Measurements from ENCODE around the gene FRMD4A. TPM values are rescaled to one million over a fixed set of nuclear protein-coding genes. Genes with fewer than 3 reads are reported as not detected.

The FRMD4A gene
- total RNA-seq, 4 donors from 2014 or later: 4.0 to 12.7 (median 5.6) TPM

DNA sequence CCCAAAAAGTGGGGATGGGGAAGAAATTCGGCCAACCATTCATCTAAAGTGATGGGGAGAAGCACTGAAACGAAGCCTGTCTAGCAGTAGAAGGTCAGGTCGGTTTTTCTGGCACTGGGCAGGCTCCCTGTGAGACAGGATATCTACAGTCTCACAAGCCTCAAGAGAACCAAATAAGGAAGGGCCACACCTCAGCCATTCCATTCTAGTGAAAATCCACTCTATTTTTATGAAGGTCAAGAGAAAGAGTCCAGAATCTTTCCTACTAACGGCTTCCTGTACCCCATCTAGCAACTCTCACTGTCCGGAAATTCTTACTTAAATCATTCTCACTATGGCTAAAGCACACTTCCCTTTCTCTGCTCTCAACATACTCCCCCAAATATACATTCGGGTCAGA, 476.9 kb downstream of the FRMD4A start:
- Histone ChIP-seq H3K27me3 (no peaks in the 10 kb centered on the region), H3K36me3 (no peaks in the 10 kb centered on the region), H3K4me3 (no peak overlapping the region), H3K27ac (peak overlapping the region in 2 of 4 donors; percentile 6 to 30), H3K4me1 (no peaks in the 10 kb centered on the region), H3K9me3 (no peaks in the 10 kb centered on the region)
- WGBS, 2 donors (ENCODE audit: low coverage in 1 of 2): 57 to 80% methylated on average over 3 to 6 of the region's 6 CpGs
- in situ Hi-C loops (cut with MboI; ENCODE audit: low pct_ligation_motif_present in 1 of 4, low pct_unique_long_range_greater_than_20kb in 1 of 4, low sequenced_read_pairs in 3 of 4): no loop called here
- intact Hi-C loops (cut with DNase I; ENCODE audit: low total_unique reads): no loop called here
- TF ChIP-seq, protein P1, sequence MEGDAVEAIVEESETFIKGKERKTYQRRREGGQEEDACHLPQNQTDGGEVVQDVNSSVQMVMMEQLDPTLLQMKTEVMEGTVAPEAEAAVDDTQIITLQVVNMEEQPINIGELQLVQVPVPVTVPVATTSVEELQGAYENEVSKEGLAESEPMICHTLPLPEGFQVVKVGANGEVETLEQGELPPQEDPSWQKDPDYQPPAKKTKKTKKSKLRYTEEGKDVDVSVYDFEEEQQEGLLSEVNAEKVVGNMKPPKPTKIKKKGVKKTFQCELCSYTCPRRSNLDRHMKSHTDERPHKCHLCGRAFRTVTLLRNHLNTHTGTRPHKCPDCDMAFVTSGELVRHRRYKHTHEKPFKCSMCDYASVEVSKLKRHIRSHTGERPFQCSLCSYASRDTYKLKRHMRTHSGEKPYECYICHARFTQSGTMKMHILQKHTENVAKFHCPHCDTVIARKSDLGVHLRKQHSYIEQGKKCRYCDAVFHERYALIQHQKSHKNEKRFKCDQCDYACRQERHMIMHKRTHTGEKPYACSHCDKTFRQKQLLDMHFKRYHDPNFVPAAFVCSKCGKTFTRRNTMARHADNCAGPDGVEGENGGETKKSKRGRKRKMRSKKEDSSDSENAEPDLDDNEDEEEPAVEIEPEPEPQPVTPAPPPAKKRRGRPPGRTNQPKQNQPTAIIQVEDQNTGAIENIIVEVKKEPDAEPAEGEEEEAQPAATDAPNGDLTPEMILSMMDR (IDR thresholded peaks at IDR 0.05): no peak
- TF ChIP-seq POLR2A (IDR thresholded peaks at IDR 0.05) (no peak), POLR2AphosphoS5 (IDR thresholded peaks at IDR 0.05) (no peak), EP300 (IDR thresholded peaks at IDR 0.05; ENCODE audit: low read depth) (no peak)
- no peak for DNase-seq

DNA sequence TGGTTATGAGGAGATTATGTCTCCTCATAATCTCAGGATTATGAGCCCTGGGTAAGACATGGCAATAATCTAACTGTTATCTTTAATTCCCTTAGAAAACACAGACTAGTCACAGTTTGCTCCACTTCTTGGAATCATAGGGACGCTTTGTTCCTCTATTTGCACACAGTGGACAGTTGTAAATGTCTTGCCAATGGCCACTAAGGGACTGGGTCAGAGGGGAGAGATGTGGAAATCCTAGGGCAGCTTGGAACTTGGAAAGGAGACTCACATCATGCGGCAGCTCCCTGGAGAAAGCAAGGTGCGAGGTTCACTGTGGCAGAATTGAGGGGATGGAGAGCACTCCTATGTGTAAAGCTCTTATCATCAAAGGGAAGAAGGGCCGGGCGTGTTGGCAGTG, 477.9 kb downstream of the FRMD4A start:
- no peaks in the 10 kb centered on the region for H3K27me3 ChIP-seq
- peak overlapping the region in 1 of 4 donors; percentile 30 for H3K27ac ChIP-seq
- 78% methylated on average over 5 of the region's 5 CpGs; no CpG with 5 or more reads in 1 of the 2 donors for WGBS, 2 donors (ENCODE audit: low coverage in 1 of 2)
- no peaks in the 10 kb centered on the region for H3K4me1 ChIP-seq
- intact Hi-C loops (cut with DNase I; ENCODE audit: low total_unique reads) (no loop called here), in situ Hi-C loops (cut with MboI; ENCODE audit: low pct_ligation_motif_present in 1 of 4, low pct_unique_long_range_greater_than_20kb in 1 of 4, low sequenced_read_pairs in 3 of 4) (no loop called here)
- TF ChIP-seq POLR2A (IDR thresholded peaks at IDR 0.05): no peak
- no peak for TF ChIP-seq EP300 (IDR thresholded peaks at IDR 0.05; ENCODE audit: low read depth)
- no peak for TF ChIP-seq POLR2AphosphoS5 (IDR thresholded peaks at IDR 0.05)
- TF ChIP-seq, protein P1 (IDR thresholded peaks at IDR 0.05): no peak
- DNase-seq: no peak
- no peaks in the 10 kb centered on the region for H3K36me3 ChIP-seq
- H3K4me3 ChIP-seq: no peak overlapping the region
- no peaks in the 10 kb centered on the region for H3K9me3 ChIP-seq

DNA sequence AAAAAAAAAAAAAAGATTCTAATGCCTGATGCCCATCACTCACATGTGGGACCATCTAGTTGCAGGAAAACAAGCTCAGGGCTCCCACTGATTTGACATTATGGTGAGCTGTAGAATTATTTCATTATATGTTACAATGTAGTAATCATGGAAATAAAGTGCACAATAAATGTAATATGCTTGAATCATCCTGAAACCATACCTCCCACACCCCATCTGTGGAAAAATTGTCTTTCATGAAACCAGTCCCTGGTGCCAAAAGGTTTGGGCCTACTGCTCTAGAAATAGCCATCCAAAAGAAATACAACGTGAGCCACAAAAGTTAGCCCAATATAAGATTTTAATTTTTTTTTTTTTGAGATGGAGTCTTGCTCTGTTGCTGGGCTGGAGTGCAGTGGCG, 478.8 kb downstream of the FRMD4A start:
- no peaks in the 10 kb centered on the region for H3K36me3 ChIP-seq
- intact Hi-C loops (cut with DNase I; ENCODE audit: low total_unique reads) (no loop called here), in situ Hi-C loops (cut with MboI; ENCODE audit: low pct_ligation_motif_present in 1 of 4, low pct_unique_long_range_greater_than_20kb in 1 of 4, low sequenced_read_pairs in 3 of 4) (no loop called here)
- H3K27ac ChIP-seq: no peak overlapping the region
- H3K9me3 ChIP-seq: no peaks in the 10 kb centered on the region
- peaks cover 0 to 7% (median 0%) of the 10 kb centered on the region in 4 donors for H3K4me1 ChIP-seq
- H3K27me3 ChIP-seq: no peaks in the 10 kb centered on the region
- H3K4me3 ChIP-seq: no peak overlapping the region
- TF ChIP-seq POLR2AphosphoS5 (IDR thresholded peaks at IDR 0.05) (no peak), EP300 (IDR thresholded peaks at IDR 0.05; ENCODE audit: low read depth) (no peak), POLR2A (IDR thresholded peaks at IDR 0.05) (no peak)
- TF ChIP-seq, protein P1 (IDR thresholded peaks at IDR 0.05): no peak
- no peak for DNase-seq
- 86 to 100% methylated on average over 1 to 2 of the region's 2 CpGs for WGBS, 2 donors (ENCODE audit: low coverage in 1 of 2)

DNA sequence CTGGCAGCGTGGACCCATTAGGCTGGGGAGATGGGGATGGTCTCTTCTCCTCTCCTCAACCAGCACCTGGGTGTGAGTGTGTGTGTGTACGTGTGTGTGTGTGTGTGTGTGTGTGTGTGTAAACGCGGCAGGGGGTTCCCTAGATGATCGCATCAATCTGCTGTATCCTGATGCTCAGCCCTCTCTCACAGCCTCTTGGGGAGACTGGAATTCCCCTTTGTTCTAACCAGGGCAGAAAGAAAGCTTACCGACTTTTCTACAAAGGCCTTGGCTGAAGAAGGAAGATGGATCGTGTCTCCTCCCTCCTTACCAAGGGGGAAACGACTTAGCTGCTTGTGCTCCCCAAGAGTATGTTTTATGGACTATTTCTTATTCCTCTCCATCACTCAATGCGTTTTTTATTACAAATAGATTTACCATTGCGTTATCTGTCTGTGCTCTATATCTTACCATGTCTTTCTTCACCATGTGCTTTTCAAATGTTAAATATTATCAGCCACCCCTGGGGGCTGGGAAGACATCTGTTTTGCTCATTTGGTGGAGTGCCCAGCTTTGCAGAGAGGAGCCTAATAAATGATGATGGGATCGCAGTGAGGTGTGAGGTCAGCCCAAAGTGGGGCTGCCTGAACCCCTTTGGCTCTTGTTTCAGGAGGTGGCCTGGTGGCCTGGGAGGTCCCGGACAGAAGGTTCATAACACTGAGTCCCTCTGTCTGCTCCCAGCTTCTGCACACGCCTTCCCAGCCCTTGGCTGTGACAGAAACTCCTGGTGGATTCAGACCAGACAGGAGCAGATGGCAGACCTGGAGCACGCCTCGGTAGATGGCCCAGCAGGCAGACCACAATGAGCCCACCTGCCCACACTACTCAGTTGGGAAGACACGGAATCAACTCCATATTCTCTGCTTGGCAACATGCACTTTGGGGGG, 481.9 kb downstream of the FRMD4A start:
- Histone ChIP-seq H3K4me3 (no peak overlapping the region), H3K9me3 (no peaks in the 10 kb centered on the region), H3K27ac (no peak overlapping the region), H3K36me3 (no peaks in the 10 kb centered on the region), H3K4me1 (peaks cover 0 to 7% (median 0%) of the 10 kb centered on the region in 4 donors), H3K27me3 (no peaks in the 10 kb centered on the region)
- TF ChIP-seq POLR2AphosphoS5 (IDR thresholded peaks at IDR 0.05) (no peak), POLR2A (IDR thresholded peaks at IDR 0.05) (no peak), EP300 (IDR thresholded peaks at IDR 0.05; ENCODE audit: low read depth) (no peak)
- TF ChIP-seq, protein P1 (IDR thresholded peaks at IDR 0.05): no peak
- in situ Hi-C loops (cut with MboI; ENCODE audit: low pct_ligation_motif_present in 1 of 4, low pct_unique_long_range_greater_than_20kb in 1 of 4, low sequenced_read_pairs in 3 of 4): no loop called here
- WGBS, 2 donors (ENCODE audit: low coverage in 1 of 2): 79% methylated on average over 9 to 16 of the region's 16 CpGs
- intact Hi-C loops (cut with DNase I; ENCODE audit: low total_unique reads): no loop called here
- no peak for DNase-seq
